GM12865 (cell line): ENCODE measurements around the gene KIAA0513.

Source experiments
- DNase-seq: peaks from one replicate; pipeline ENCODE4 v3.0.0; 2010; ENCODE audit warnings: low read depth
- H3K4me3 ChIP-seq: 2 replicates; pipeline ENCODE4 v1.5.1; 2011; ENCODE audit warnings: mild to moderate bottlenecking, low read depth, low read length, control low read depth
- CTCF ChIP-seq: IDR thresholded peaks from 2 replicates; pipeline ENCODE4 v1.5.1; 2011; ENCODE audit warnings: low read length, control low read depth, low read depth, inconsistent platforms; ENCODE audit not compliant: insufficient read depth; ENCODE audit errors: missing control alignments

The KIAA0513 gene

GRCh38 chr16:84999200-84999599 lies 28.4 kb upstream of the KIAA0513 start:
- no peak for DNase-seq
- no peak for TF ChIP-seq CTCF
- H3K4me3 ChIP-seq, result no peak overlapping the region

- DNase-seq, result no peak
- TF ChIP-seq CTCF, result no peak
- H3K4me3 ChIP-seq, result no peak overlapping the region
These were observed 27.6 kb upstream of the KIAA0513 start for GRCh38 chr16:84999857-85000480.

GRCh38 chr16:85002099-85002541 lies 25.5 kb upstream of the KIAA0513 start:
- no peak for DNase-seq
- TF ChIP-seq CTCF, result no peak
- H3K4me3 ChIP-seq, result no peak overlapping the region

GRCh38 chr16:85002608-85003007 lies 25.0 kb upstream of the KIAA0513 start:
- peak overlapping the region; percentile 3; the same call in 1 of the 2 replicates for H3K4me3 ChIP-seq
- peak; percentile 49 for DNase-seq
- no peak for TF ChIP-seq CTCF

GRCh38 chr16:85003076-85003475 lies 24.5 kb upstream of the KIAA0513 start:
- no peak for TF ChIP-seq CTCF
- 0 out of 2 replicates have a peak overlapping the region, but pooled peaks have one; percentile 2 for H3K4me3 ChIP-seq
- DNase-seq, result no peak

- no peak for TF ChIP-seq CTCF
- H3K4me3 ChIP-seq, result no peak overlapping the region
- DNase-seq, result no peak
These were observed 23.6 kb upstream of the KIAA0513 start for GRCh38 chr16:85003725-85004586.
